ENCODE data around the gene CCNY. TPM values are rescaled to one million over a fixed set of nuclear protein-coding genes. Genes with fewer than 3 reads are reported as not detected.

Gene CCNY
- total RNA-seq, 1 experiment from 2014 or later, result 62.2 TPM

- H3K27me3 ChIP-seq (ENCODE audit: insufficient read depth, low read length), result no peaks in the 10 kb centered on the region
- H2AFZ ChIP-seq (ENCODE audit: low read depth, low read length, poor library complexity, severe bottlenecking), result no peak overlapping the region
- ATAC-seq (no peak), DNase-seq (ENCODE audit: low read depth, low spot score) (no peak)
- H3K9me2 ChIP-seq (ENCODE audit: insufficient read depth), result no peaks in the 10 kb centered on the region
- no peaks in the 10 kb centered on the region for H3K4me1 ChIP-seq (ENCODE audit: control insufficient read depth in 1 of 2, insufficient read depth in 2 of 2, low read length in 2 of 2)
- TF ChIP-seq EZH2phosphoT487 (IDR thresholded peaks at IDR 0.05; ENCODE audit: borderline replicate concordance) (no peak), POLR2AphosphoS5 (IDR thresholded peaks at IDR 0.05; ENCODE audit: low read depth, low read length) (no peak), TCF7L2 (IDR thresholded peaks at IDR 0.05; ENCODE audit: borderline replicate concordance, extremely low read depth, insufficient read depth, insufficient read length) (no peak), ZBTB33 (IDR thresholded peaks at IDR 0.05; ENCODE audit: extremely low read depth, insufficient replicate concordance, low read length) (no peak), FOSL1 (IDR thresholded peaks at IDR 0.05; ENCODE audit: low read depth) (no peak), ATF3 (IDR thresholded peaks at IDR 0.05) (no peak), POLR2A (IDR thresholded peaks at IDR 0.05; ENCODE audit: borderline replicate concordance, extremely low read depth, insufficient read depth, insufficient read length) (no peak), SRF (IDR thresholded peaks at IDR 0.05; ENCODE audit: low read depth) (no peak), SIN3A (IDR thresholded peaks at IDR 0.05; ENCODE audit: low read depth) (no peak), CBX3 (IDR thresholded peaks at IDR 0.05; ENCODE audit: low read depth) (no peak), ZNF274 (IDR thresholded peaks at IDR 0.05; ENCODE audit: low read depth, low read length) (no peak), EGR1 (IDR thresholded peaks at IDR 0.05; ENCODE audit: low read depth) (no peak), CEBPB (IDR thresholded peaks at IDR 0.05; ENCODE audit: low read depth) (no peak), RAD21 (IDR thresholded peaks at IDR 0.05; ENCODE audit: low read depth) (no peak)
- no peak overlapping the region for H3K4me3 ChIP-seq (replicated peaks in 1 of 2; ENCODE audit: low read depth in 1 of 2, low read length in 2 of 2)
- H3K27ac ChIP-seq (ENCODE audit: low read depth, low read length), result no peak overlapping the region
- ChIA-PET CTCF (interaction anchor here (1.8 kb wide), 1 partner anchor 31 kb away, joined by 5 read pairs; no protein-coding TSS in a partner anchor), POLR2A (no interaction called here), RAD21 (ENCODE audit: low non-redundant PET in 1 of 2, low total read pairs in 2 of 2, uncharacterized antibody in 2 of 2, unreplicated experiment in 2 of 2) (no interaction called here)
- H4K20me1 ChIP-seq (ENCODE audit: insufficient read depth), result no peaks in the 10 kb centered on the region
- H3K79me2 ChIP-seq (ENCODE audit: insufficient read depth, low read length), result no peaks in the 10 kb centered on the region
- H3K4me2 ChIP-seq (ENCODE audit: low read length), result no peak overlapping the region
- BruUV-seq (replicated peaks), result no TSS peak
- intact Hi-C loops (cut with micrococcal nuclease), result no loop called here
- no peaks in the 10 kb centered on the region for H3K9me3 ChIP-seq (ENCODE audit: control insufficient read depth in 1 of 2, insufficient read depth in 1 of 2, low read depth in 1 of 2, low read length in 2 of 2)
- peaks cover 2 to 22% of the 10 kb centered on the region in 2 experiments; a peak in 2 of 4 replicates for H3K36me3 ChIP-seq (ENCODE audit: control insufficient read depth in 1 of 2, insufficient read depth in 2 of 2, low read length in 2 of 2)
- H3K9ac ChIP-seq (ENCODE audit: low read length), result no peak overlapping the region
These were observed 195.8 kb downstream of the CCNY start for GRCh38 chr10:35532141-35532540.

Data from HCT116 (cell line).